Testis (tissue), 3 donors: Measurements from ENCODE around the gene BCR. TPM values are rescaled to one million over a fixed set of nuclear protein-coding genes. Genes with fewer than 3 reads are reported as not detected.
"Not testable (repeated sequence)": the region's sequence is repeated elsewhere in the genome, so short reads cannot be mapped to it uniquely, and the experiment has no call there.

Source experiments
- DNase-seq: peaks from one replicate; pipeline ENCODE4 v3.0.0-alpha.2; 2019
- H3K27ac ChIP-seq, 2 donors: fragments of 200-600 bp; sonication (generic); one replicate each; pipeline ENCODE4 v1.5.1; 2019
- H3K27me3 ChIP-seq: fragments of 200-600 bp; sonication (generic); one replicate; pipeline ENCODE4 v1.5.1; 2019
- H3K36me3 ChIP-seq: fragments of 200-600 bp; sonication (generic); one replicate; pipeline ENCODE4 v1.5.1; 2017; ENCODE audit warnings: low read depth; ENCODE audit errors: missing control alignments
- H3K4me1 ChIP-seq: fragments of 200-600 bp; sonication (generic); one replicate; pipeline ENCODE4 v1.5.1; 2019
- H3K4me3 ChIP-seq, 2 donors: fragments of 200-600 bp; sonication (generic); one replicate each; pipeline ENCODE4 v1.5.1; 2017 to 2019
- H3K9me3 ChIP-seq: fragments of 200-600 bp; sonication (generic); one replicate; pipeline ENCODE4 v1.5.1; 2017
- POLR2A ChIP-seq: fragments of 450-650 bp; IDR thresholded peaks from one replicate; pipeline ENCODE4 v1.6.1; 2017; ENCODE audit warnings: antibody characterized with exemption, mild to moderate bottlenecking, moderate library complexity
- WGBS, 2 donors: methylation state at CpG; one replicate each; pipeline ENCODE4 v1.1.5; 2018; 5-methylcytosine and 5-hydroxymethylcytosine counted together
- intact Hi-C: fragments of 100-400 bp; cut with DNase I; formaldehyde crosslinking; loops from one replicate; pipeline ENCODE4 v1.15.1; 2023; ENCODE audit warnings: low total_unique reads
- polyA plus RNA-seq: library from polyadenylated mRNA; stranded (reverse); fragments of 350-450 nt; fragmentation: Illumina TruSeq; extraction: RNeasy Lipid Tissue Mini Kit (QIAGEN cat#74804); gene quantifications from one replicate; pipeline ENCODE4 v1.2.3, GENCODE V29; 2014; ENCODE audit warnings: low read depth, low replicate concordance; ENCODE audit not compliant: insufficient read depth
- total RNA-seq, 2 donors: library from RNA; depleted of rRNA; stranded (reverse); fragments of >200 nt; gene quantifications; one replicate each; pipeline ENCODE4 v1.2.3, GENCODE V29; 2016
- TF ChIP-seq, protein P1 (sequence below), 3 experiments: fragments of 450-650 bp in 2 of 3; fragments of 200-600 bp in 1 of 3; sonication (generic) in 1 of 3; IDR thresholded peaks; one replicate each; pipeline ENCODE4 v1.5.1; 2016 to 2019; ENCODE audit warnings: antibody characterized with exemption in 3 of 3, mild to moderate bottlenecking in 2 of 3, moderate library complexity in 1 of 3

Gene BCR
- total and polyA plus RNA-seq, 3 donors from 2014 or later = 52.5 to 108 (median 105) TPM

- Histone ChIP-seq H3K36me3 (no peaks in the 10 kb centered on the region), H3K27ac (no peak overlapping the region), H3K4me3 (no peak overlapping the region), H3K9me3 (no peaks in the 10 kb centered on the region), H3K27me3 (no peaks in the 10 kb centered on the region), H3K4me1 (no peaks in the 10 kb centered on the region)
- TF ChIP-seq, protein P1, sequence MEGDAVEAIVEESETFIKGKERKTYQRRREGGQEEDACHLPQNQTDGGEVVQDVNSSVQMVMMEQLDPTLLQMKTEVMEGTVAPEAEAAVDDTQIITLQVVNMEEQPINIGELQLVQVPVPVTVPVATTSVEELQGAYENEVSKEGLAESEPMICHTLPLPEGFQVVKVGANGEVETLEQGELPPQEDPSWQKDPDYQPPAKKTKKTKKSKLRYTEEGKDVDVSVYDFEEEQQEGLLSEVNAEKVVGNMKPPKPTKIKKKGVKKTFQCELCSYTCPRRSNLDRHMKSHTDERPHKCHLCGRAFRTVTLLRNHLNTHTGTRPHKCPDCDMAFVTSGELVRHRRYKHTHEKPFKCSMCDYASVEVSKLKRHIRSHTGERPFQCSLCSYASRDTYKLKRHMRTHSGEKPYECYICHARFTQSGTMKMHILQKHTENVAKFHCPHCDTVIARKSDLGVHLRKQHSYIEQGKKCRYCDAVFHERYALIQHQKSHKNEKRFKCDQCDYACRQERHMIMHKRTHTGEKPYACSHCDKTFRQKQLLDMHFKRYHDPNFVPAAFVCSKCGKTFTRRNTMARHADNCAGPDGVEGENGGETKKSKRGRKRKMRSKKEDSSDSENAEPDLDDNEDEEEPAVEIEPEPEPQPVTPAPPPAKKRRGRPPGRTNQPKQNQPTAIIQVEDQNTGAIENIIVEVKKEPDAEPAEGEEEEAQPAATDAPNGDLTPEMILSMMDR (IDR thresholded peaks at IDR 0.05) = no peak
- no peak for TF ChIP-seq POLR2A
- intact Hi-C loops = no loop called here
- WGBS, 2 donors = 95% methylated on average over 10 of the region's 10 CpGs
- no peak for DNase-seq
Measured at GRCh38 chr22:23133922-23134321, 46.4 kb upstream of the BCR start.

GRCh38 chr22:23136991-23137390 lies 43.3 kb upstream of the BCR start:
- H3K27me3 ChIP-seq, H3K27ac ChIP-seq, H3K4me3 ChIP-seq, H3K36me3 ChIP-seq, H3K9me3 ChIP-seq, H3K4me1 ChIP-seq, intact Hi-C loops, DNase-seq: not testable (repeated sequence)
- 90 to 92% methylated on average over 4 of the region's 4 CpGs for WGBS, 2 donors

- no peak overlapping the region for H3K27ac ChIP-seq
- H3K4me1 ChIP-seq = peaks cover 6% of the 10 kb centered on the region
- WGBS, 2 donors = 81 to 92% methylated on average over 3 of the region's 3 CpGs
Measured at GRCh38 chr22:23137468-23137867, 42.8 kb upstream of the BCR start.

DNA sequence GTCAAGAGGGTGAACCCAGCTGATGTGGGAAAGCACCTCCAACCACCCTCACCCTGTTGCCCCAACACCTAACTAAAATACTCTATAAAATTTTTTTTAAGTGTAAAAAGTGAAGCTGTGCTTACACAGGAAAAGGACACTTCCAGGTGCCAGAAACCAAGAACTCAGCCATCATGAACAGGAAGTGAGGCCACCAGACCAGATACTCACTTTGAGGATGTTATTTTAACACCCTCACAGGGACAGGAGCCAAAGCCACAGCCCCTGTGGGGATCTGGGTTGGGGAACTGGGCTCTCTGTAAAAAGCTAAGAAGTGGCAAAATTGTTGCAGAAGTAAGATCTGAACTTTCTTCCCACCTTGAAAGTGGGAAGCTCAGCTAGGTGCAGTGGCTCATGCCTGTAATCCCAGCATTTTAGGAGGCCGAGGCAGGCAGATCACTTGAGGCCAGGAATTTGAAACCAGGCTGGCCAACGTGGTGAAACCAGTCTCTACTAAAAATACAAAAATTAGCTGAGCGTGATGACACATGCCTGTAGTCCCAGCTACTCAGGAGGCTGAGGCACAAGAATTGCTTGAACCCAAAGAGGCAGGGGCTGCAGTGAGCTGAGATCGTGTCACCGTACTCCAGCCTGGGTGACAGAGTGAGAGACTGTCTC lies 42.3 kb upstream of the BCR start:
- Histone ChIP-seq H3K4me3 (no peak overlapping the region), H3K36me3 (no peaks in the 10 kb centered on the region), H3K27me3 (no peaks in the 10 kb centered on the region), H3K27ac (no peak overlapping the region), H3K9me3 (no peaks in the 10 kb centered on the region), H3K4me1 (peaks cover 6% of the 10 kb centered on the region)
- DNase-seq = no peak
- intact Hi-C loops = no loop called here
- 83 to 86% methylated on average over 5 of the region's 5 CpGs for WGBS, 2 donors
- no peak for TF ChIP-seq POLR2A
- TF ChIP-seq, protein P1 (IDR thresholded peaks at IDR 0.05) = no peak

More at GRCh38 chr22:23137468-23137867, 42.8 kb upstream of the BCR start:
- Histone ChIP-seq H3K4me3 (no peak overlapping the region), H3K27me3 (no peaks in the 10 kb centered on the region), H3K36me3 (no peaks in the 10 kb centered on the region), H3K9me3 (no peaks in the 10 kb centered on the region)
- intact Hi-C loops = no loop called here
- no peak for TF ChIP-seq POLR2A
- TF ChIP-seq, protein P1 (IDR thresholded peaks at IDR 0.05) = no peak
- DNase-seq = no peak

DNA sequence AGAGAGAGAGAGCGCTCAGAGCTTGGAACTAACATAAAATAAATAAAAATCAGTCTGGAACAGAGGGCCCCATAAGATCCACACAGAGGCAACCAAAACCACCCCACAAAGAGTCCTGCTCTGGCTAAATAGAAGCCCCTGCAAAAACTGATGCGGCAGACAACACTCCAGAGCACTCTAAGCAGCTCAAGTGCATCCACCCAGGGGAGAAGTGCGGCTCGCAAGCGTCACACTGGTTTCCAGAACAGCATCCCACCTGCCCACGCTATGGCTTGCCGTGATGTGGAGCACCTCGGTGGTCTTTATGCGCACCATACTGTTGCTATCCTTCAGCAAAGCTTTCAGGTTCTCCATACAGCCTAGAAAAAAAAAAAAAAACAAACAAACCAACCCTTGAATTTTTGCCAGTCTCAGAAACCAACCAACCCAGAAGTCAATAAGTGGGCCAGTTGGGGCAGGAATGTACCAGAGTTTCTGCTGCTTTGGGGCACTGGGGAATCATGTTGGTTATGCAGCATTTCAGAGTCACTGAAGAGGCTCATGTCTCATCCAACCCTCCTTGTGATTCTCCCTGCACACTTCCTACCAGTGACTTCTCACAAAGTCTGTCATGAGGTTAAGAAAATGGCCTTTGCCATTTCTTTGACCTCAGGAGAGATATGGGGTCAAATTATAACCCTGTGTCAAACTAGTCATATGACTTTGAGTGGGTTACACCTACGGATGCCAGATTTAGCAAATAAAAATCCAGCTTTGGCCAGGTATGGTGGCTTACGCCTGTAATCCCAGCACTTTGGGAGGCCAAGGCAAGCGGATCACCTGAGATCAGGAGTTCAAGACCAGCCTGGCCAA lies 41.5 kb upstream of the BCR start:
- Histone ChIP-seq H3K9me3 (no peaks in the 10 kb centered on the region), H3K36me3 (no peaks in the 10 kb centered on the region), H3K27me3 (no peaks in the 10 kb centered on the region), H3K4me3 (no peak overlapping the region), H3K4me1 (peaks cover 6% of the 10 kb centered on the region), H3K27ac (no peak overlapping the region)
- intact Hi-C loops = no loop called here
- 92 to 96% methylated on average over 12 of the region's 12 CpGs for WGBS, 2 donors
- DNase-seq = no peak
- TF ChIP-seq, protein P1 (IDR thresholded peaks at IDR 0.05) = no peak
- TF ChIP-seq POLR2A = no peak
